IPS-NIHi7 (cell line): ENCODE measurements around the gene SH3RF3.

Experiments used
- DNase-seq: peaks from one replicate; pipeline ENCODE4 v3.0.0; 2012; ENCODE audit warnings: mixed read lengths; ENCODE audit errors: extremely low spot score

The SH3RF3 gene

GRCh38 chr2:109182426-109182825, 53.4 kb downstream of the SH3RF3 start:
- no peak for DNase-seq

- no peak for DNase-seq
These were observed 54.9 kb downstream of the SH3RF3 start for GRCh38 chr2:109183871-109184270.

- DNase-seq: no peak
These were observed 55.4 kb downstream of the SH3RF3 start for GRCh38 chr2:109184368-109184767.

GRCh38 chr2:109185338-109185737, 56.3 kb downstream of the SH3RF3 start:
- no peak for DNase-seq

GRCh38 chr2:109185821-109186570, 57.0 kb downstream of the SH3RF3 start:
- DNase-seq: no peak

- DNase-seq: no peak
These were observed 57.7 kb downstream of the SH3RF3 start for GRCh38 chr2:109186656-109187250.

- DNase-seq: no peak
These were observed 58.9 kb downstream of the SH3RF3 start for GRCh38 chr2:109187711-109188495.

GRCh38 chr2:109188496-109188890, 59.5 kb downstream of the SH3RF3 start:
- peak; percentile 36 for DNase-seq

- no peak for DNase-seq
These were observed 59.9 kb downstream of the SH3RF3 start for GRCh38 chr2:109188898-109189297.

- no peak for DNase-seq
These were observed 60.7 kb downstream of the SH3RF3 start for GRCh38 chr2:109189751-109190150.

- no peak for DNase-seq
These were observed 65.0 kb downstream of the SH3RF3 start for GRCh38 chr2:109193807-109194619.

GRCh38 chr2:109194620-109194937, 65.6 kb downstream of the SH3RF3 start:
- DNase-seq: no peak

- DNase-seq: no peak
These were observed 66.4 kb downstream of the SH3RF3 start for GRCh38 chr2:109195193-109196045.

- no peak for DNase-seq
These were observed 67.3 kb downstream of the SH3RF3 start for GRCh38 chr2:109196081-109196875.

- DNase-seq: no peak
These were observed 68.8 kb downstream of the SH3RF3 start for GRCh38 chr2:109197491-109198418.

- no peak for DNase-seq
These were observed 70.8 kb downstream of the SH3RF3 start for GRCh38 chr2:109199790-109200189.

- no peak for DNase-seq
These were observed 71.8 kb downstream of the SH3RF3 start for GRCh38 chr2:109200616-109201464.
